ENCODE data around the gene PTER.

GRCh38 chr10:16477757-16478156 lies 40.9 kb downstream of the PTER start:
- no peak for TF ChIP-seq CTCF (IDR thresholded peaks at IDR 0.05; ENCODE audit: insufficient read depth, low read length)
- TF ChIP-seq POLR2AphosphoS5 (IDR thresholded peaks at IDR 0.05; ENCODE audit: low read depth) = no peak
